Amygdala (tissue), 56 donors: ENCODE data around the gene NANS.
A peak's percentile ranks its signal among the peaks of the same experiment; 100 is the strongest.

ENCODE experiments used
- DNase-seq, 56 donors: peaks; one replicate each; lab custom pipeline; 2025; lab: John Stamatoyannopoulos, UW

NANS gene

GRCh38 chr9:98037357-98037756 lies 19.2 kb upstream of the NANS start:
- no peak for DNase-seq

GRCh38 chr9:98038958-98039357 lies 17.6 kb upstream of the NANS start:
- DNase-seq = no peak

GRCh38 chr9:98039607-98040017 lies 16.9 kb upstream of the NANS start:
- no peak for DNase-seq

- no peak for DNase-seq
These were observed 16.3 kb upstream of the NANS start for GRCh38 chr9:98040212-98040611.

- DNase-seq = no peak
These were observed 12.6 kb upstream of the NANS start for GRCh38 chr9:98043915-98044314.

GRCh38 chr9:98045234-98046179 lies 11.0 kb upstream of the NANS start:
- DNase-seq = no peak

GRCh38 chr9:98046180-98046543 lies 10.4 kb upstream of the NANS start:
- DNase-seq = no peak

- DNase-seq = no peak
These were observed 9.5 kb upstream of the NANS start for GRCh38 chr9:98047002-98047401.

GRCh38 chr9:98049288-98050072 lies 7.1 kb upstream of the NANS start:
- no peak for DNase-seq

GRCh38 chr9:98050351-98050750 lies 6.2 kb upstream of the NANS start:
- DNase-seq = no peak

- no peak for DNase-seq
These were observed 2.1 kb upstream of the NANS start for GRCh38 chr9:98054376-98054951.

GRCh38 chr9:98057138-98057799 lies 737 bp downstream of the NANS start:
- peak in 2 of 56 donors; percentile 36 to 40 for DNase-seq

- DNase-seq = no peak
These were observed 5.6 kb downstream of the NANS start for GRCh38 chr9:98062161-98062560.

- DNase-seq = peak in 2 of 56 donors; percentile 2 to 6
These were observed 8.3 kb downstream of the NANS start for GRCh38 chr9:98064623-98065392.

- DNase-seq = no peak
These were observed 9.7 kb downstream of the NANS start for GRCh38 chr9:98066235-98066634.

- DNase-seq = no peak
These were observed 10.7 kb downstream of the NANS start for GRCh38 chr9:98067184-98067583.

GRCh38 chr9:98069551-98069950 lies 13.0 kb downstream of the NANS start:
- no peak for DNase-seq

GRCh38 chr9:98070704-98071103 lies 14.2 kb downstream of the NANS start:
- no peak for DNase-seq

- no peak for DNase-seq
These were observed 15.2 kb downstream of the NANS start for GRCh38 chr9:98071737-98072136.
